Smooth muscle cell (in vitro differentiated cells): ENCODE data around the gene MON1A. TPM values are rescaled to one million over a fixed set of nuclear protein-coding genes. Genes with fewer than 3 reads are reported as not detected.

Experiments used
- DNase-seq: peaks from one replicate; lab custom pipeline; 2025; ENCODE audit not compliant: unreplicated experiment; lab: John Stamatoyannopoulos, UW
- H2AFZ ChIP-seq: fragments of 200-600 bp; sonication (generic); 2 replicates; pipeline ENCODE4 v1.6.0; 2016; ENCODE audit warnings: antibody characterized with exemption, low read depth, mild to moderate bottlenecking
- H3F3A ChIP-seq: fragments of 200-600 bp; sonication (generic); 2 replicates; pipeline ENCODE4 v1.6.0; 2017; ENCODE audit warnings: antibody characterized with exemption, low read depth
- H3K27ac ChIP-seq: fragments of 200-600 bp; sonication (generic); 2 replicates; pipeline ENCODE4 v1.5.1; 2016; ENCODE audit warnings: low read depth, mild to moderate bottlenecking
- H3K27me3 ChIP-seq: fragments of 200-600 bp; sonication (generic); 2 replicates; pipeline ENCODE4 v1.6.1; 2016; ENCODE audit warnings: low read depth, mild to moderate bottlenecking
- H3K36me3 ChIP-seq: fragments of 200-600 bp; sonication (generic); 2 replicates; pipeline ENCODE4 v1.5.1; 2016; ENCODE audit warnings: low read depth
- H3K4me1 ChIP-seq: fragments of 200-600 bp; sonication (generic); 2 replicates; pipeline ENCODE4 v1.5.1; 2016; ENCODE audit warnings: low read depth
- H3K4me2 ChIP-seq: fragments of 200-600 bp; sonication (generic); 2 replicates; pipeline ENCODE4 v1.6.0; 2016; ENCODE audit warnings: mild to moderate bottlenecking
- H3K4me3 ChIP-seq: fragments of 200-600 bp; sonication (generic); 2 replicates; pipeline ENCODE4 v1.5.1; 2016; ENCODE audit warnings: mild to moderate bottlenecking
- H3K79me2 ChIP-seq: fragments of 200-600 bp; sonication (generic); 2 replicates; pipeline ENCODE4 v1.6.0; 2016; ENCODE audit warnings: low read depth, mild to moderate bottlenecking
- H3K9ac ChIP-seq: fragments of 200-600 bp; sonication (generic); 2 replicates; pipeline ENCODE4 v1.6.0; 2016; ENCODE audit warnings: low read depth
- H3K9me3 ChIP-seq: fragments of 200-600 bp; sonication (generic); replicated peaks from 2 replicates; pipeline ENCODE4 v1.5.1; 2016; ENCODE audit warnings: low read depth
- H4K20me1 ChIP-seq: fragments of 200-600 bp; sonication (generic); 2 replicates; pipeline ENCODE4 v1.6.0; 2016; ENCODE audit warnings: low read depth
- CTCF ChIP-seq: fragments of 200-600 bp; sonication (generic); IDR thresholded peaks from 2 replicates; pipeline ENCODE4 v1.5.1; 2017; ENCODE audit warnings: borderline replicate concordance, mild to moderate bottlenecking, antibody characterized with exemption; ENCODE audit not compliant: insufficient read depth, poor library complexity, severe bottlenecking
- WGBS: methylation state at CpG from one replicate; pipeline ENCODE4 v1.1.7; 2016; ENCODE audit warnings: low lambda C conversion rate; 5-methylcytosine and 5-hydroxymethylcytosine counted together
- polyA plus RNA-seq: library from polyadenylated mRNA; unstranded; fragments of >200 nt; fragmentation: Nextera tagmentation; extraction: Ambion mirVana; gene quantifications from 2 replicates; pipeline ENCODE4 v1.2.1, GENCODE V29; 2016
- total RNA-seq: library from RNA; depleted of rRNA; stranded (reverse); fragments of >200 nt; gene quantifications from 2 replicates; pipeline ENCODE4 v1.2.3, GENCODE V29; 2014

MON1A gene
- total and polyA plus RNA-seq, 2 experiments from 2014 or later: 4.1 to 9.8 TPM

DNA sequence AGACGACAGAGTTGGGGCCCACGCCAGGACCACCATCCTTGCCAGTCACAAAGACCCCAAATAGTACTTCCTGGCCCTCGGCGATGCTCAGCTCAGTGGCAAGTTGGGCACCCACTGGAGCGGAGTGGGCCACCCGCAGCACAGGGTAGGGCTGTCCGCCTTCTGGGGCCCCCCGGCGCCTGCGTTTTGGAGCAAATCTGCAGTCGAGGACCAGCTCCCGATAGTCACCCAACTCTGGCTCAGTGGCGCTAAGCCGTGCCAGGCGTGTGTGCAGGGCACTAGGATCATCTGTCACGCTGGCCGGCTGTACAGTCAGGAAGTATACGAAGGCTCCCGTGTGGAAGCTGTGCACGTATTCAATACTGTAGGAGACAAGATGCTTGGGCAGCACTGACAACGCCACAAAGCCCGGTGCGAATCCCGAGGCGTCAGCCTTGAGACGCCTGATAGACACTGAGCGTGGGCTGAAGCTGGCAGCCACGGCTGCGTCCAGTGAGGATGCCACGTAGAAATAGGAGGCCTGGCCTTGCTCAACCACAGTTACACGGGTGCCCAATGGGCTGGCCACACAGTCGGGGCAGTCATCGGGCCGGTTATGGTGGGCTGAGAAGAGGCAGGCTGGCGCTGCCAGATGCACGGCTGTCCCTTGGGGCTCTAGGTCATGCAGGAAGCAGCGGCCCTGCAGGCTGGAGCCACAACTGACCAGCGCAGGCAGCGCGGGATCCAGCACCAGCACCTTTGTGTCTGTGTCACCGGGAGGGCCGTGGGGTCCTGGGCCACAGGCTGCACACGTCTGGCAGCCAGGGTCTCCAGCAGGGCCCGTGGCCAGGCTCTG lies 26.9 kb downstream of the MON1A start:
- WGBS: 93% methylated on average over 43 of the region's 44 CpGs
- Histone ChIP-seq H3K9me3 (no peaks in the 10 kb centered on the region), H4K20me1 (no peaks in the 10 kb centered on the region), H2AFZ (no peak overlapping the region), H3K4me2 (no peak overlapping the region), H3K4me1 (peaks cover 10% of the 10 kb centered on the region), H3K36me3 (no peaks in the 10 kb centered on the region), H3K27ac (no peak overlapping the region), H3K9ac (no peak overlapping the region), H3K27me3 (no peaks in the 10 kb centered on the region), H3F3A (peaks cover 5% of the 10 kb centered on the region), H3K79me2 (no peaks in the 10 kb centered on the region), H3K4me3 (no peak overlapping the region)
- TF ChIP-seq CTCF: no peak
- DNase-seq: no peak

- Histone ChIP-seq H3K4me2 (no peak overlapping the region), H3K9ac (no peak overlapping the region), H3K4me3 (no peak overlapping the region), H3K79me2 (no peaks in the 10 kb centered on the region), H3K4me1 (peaks cover 10% of the 10 kb centered on the region), H3F3A (peaks cover 5% of the 10 kb centered on the region), H3K36me3 (no peaks in the 10 kb centered on the region), H3K27ac (no peak overlapping the region), H3K27me3 (no peaks in the 10 kb centered on the region), H4K20me1 (no peaks in the 10 kb centered on the region), H3K9me3 (no peaks in the 10 kb centered on the region), H2AFZ (no peak overlapping the region)
- no peak for TF ChIP-seq CTCF
- DNase-seq: no peak
- WGBS: 76% methylated on average over 10 of the region's 11 CpGs
These were observed 28.0 kb downstream of the MON1A start for GRCh38 chr3:49901366-49902339.

DNA sequence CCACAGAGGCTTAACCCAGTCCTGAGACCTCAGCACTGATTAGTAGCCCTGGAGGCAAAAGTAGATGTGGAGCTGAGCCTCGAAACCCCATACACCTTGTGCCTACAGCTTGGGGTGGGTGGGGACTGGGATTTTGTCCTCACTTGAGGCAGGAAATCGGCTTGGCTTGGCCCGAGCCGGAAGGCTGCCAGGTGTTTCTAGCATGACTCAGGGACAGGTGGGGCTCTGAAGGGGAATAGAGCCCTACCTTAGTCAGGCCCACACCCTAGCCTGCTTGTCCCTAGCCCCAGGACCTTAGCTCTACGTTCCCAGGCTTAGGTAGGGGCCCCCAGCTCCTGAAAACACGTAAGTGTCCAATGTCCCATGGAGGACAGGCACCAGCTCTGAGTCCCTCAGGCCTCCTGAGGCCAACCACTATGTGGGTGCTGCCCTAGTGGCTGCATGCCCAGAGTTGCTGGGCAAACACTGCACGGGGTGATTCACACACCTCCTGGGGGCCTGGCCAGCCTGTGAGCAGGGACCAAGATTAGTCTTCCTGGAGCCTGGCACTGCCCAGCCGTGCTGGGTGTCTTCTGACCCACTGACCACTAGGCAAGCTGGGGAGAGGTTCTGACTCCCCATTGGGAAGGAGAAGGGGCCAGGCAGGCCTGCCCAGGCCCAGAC lies 29.0 kb downstream of the MON1A start:
- no peaks in the 10 kb centered on the region for H4K20me1 ChIP-seq
- no peak overlapping the region for H3K27ac ChIP-seq
- H3K36me3 ChIP-seq: no peaks in the 10 kb centered on the region
- no peak overlapping the region for H3K4me3 ChIP-seq
- peaks cover 2% of the 10 kb centered on the region for H3F3A ChIP-seq
- peaks cover 5% of the 10 kb centered on the region for H3K4me1 ChIP-seq
- no peaks in the 10 kb centered on the region for H3K79me2 ChIP-seq
- H3K27me3 ChIP-seq: no peaks in the 10 kb centered on the region
- no peaks in the 10 kb centered on the region for H3K9me3 ChIP-seq
- H3K4me2 ChIP-seq: no peak overlapping the region
- no peak for DNase-seq
- no peak overlapping the region for H2AFZ ChIP-seq
- 74% methylated on average over 7 of the region's 8 CpGs for WGBS
- TF ChIP-seq CTCF: no peak
- H3K9ac ChIP-seq: no peak overlapping the region
